ENCODE data around the gene THSD7A. TPM values are rescaled to one million over a fixed set of nuclear protein-coding genes. Genes with fewer than 3 reads are reported as not detected.

Gene THSD7A
- total and polyA plus RNA-seq, 2 of the 8 experiments (the other 6 are each of a cell fraction or from before 2014, with no cell fraction given) = 0.44 to 1.2 TPM

DNA sequence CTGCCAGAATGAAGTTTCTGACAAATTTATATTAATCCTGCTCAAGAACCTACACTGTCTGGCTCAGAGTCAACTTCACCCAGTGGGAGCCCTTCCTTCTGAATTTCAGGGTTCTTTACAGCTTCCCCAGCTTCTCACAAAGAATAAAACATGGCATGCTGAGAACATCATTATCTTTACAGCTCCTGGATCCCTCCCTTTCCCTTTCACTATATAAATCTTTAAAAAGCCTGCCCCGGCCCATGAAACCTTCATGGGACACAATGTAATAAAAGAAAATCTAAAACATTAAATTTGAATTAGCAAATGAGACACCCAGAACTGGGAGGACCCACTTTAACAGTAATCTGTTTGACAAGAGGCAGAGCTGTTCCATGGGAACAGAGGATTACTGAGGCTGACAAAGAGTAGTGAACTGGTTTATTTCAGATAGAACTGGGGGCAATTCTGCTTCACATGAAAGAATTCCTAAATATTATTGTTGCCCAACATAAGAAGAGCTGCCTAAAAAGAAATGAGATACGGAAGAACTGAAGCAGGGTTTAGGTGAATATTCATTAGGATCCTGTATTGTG lies 222.8 kb downstream of the THSD7A start (continued):
- TF ChIP-seq ASH2L (IDR thresholded peaks at IDR 0.05; ENCODE audit: low read length) = no peak
- no peak for TF ChIP-seq TAF7 (optimal IDR thresholded peaks at IDR 0.05; ENCODE audit: borderline replicate concordance, low read depth, low read length)
- TF ChIP-seq BRCA1 (IDR thresholded peaks at IDR 0.05; ENCODE audit: low read depth, low read length) = no peak
- no peak for TF ChIP-seq HDAC6 (IDR thresholded peaks at IDR 0.05; ENCODE audit: low read depth, low read length)

All from H1 (cell line).